ENCODE data around the gene PRDX5.

PRDX5 gene

GRCh38 chr11:64349404-64349803 is 31.5 kb downstream of the PRDX5 start:
- no peak for DNase-seq

GRCh38 chr11:64351136-64351631 is 33.3 kb downstream of the PRDX5 start:
- no peak for DNase-seq

- DNase-seq = no peak
These were observed 34.4 kb downstream of the PRDX5 start for GRCh38 chr11:64352099-64352994.

- DNase-seq = no peak
These were observed 35.2 kb downstream of the PRDX5 start for GRCh38 chr11:64352995-64353714.

- DNase-seq = no peak
These were observed 36.0 kb downstream of the PRDX5 start for GRCh38 chr11:64353715-64354506.

- no peak for DNase-seq
These were observed 37.4 kb downstream of the PRDX5 start for GRCh38 chr11:64355078-64355940.

GRCh38 chr11:64356498-64357411 is 38.8 kb downstream of the PRDX5 start:
- no peak for DNase-seq

- no peak for DNase-seq
These were observed 39.5 kb downstream of the PRDX5 start for GRCh38 chr11:64357446-64357845.

GRCh38 chr11:64357904-64358535 is 40.1 kb downstream of the PRDX5 start:
- no peak for DNase-seq

- no peak for DNase-seq
These were observed 40.6 kb downstream of the PRDX5 start for GRCh38 chr11:64358536-64358906.

- no peak for DNase-seq
These were observed 41.2 kb downstream of the PRDX5 start, which contains the start of gene RPS6KA4 for GRCh38 chr11:64358907-64359711. Gene RPS6KA4 (plus strand): TSS chr11:64359162. CDS start chr11:64359236, 74 bp downstream.

- no peak for DNase-seq
These were observed 42.0 kb downstream of the PRDX5 start for GRCh38 chr11:64359712-64360445.

GRCh38 chr11:64360448-64360921 is 42.6 kb downstream of the PRDX5 start:
- DNase-seq = no peak

- DNase-seq = no peak
These were observed 43.7 kb downstream of the PRDX5 start for GRCh38 chr11:64361659-64362058.

GRCh38 chr11:64362339-64362738 is 44.4 kb downstream of the PRDX5 start:
- no peak for DNase-seq

- DNase-seq = no peak
These were observed 46.5 kb downstream of the PRDX5 start for GRCh38 chr11:64364435-64364834.

GRCh38 chr11:64364911-64365310 is 47.0 kb downstream of the PRDX5 start:
- DNase-seq = no peak

- no peak for DNase-seq
These were observed 48.8 kb downstream of the PRDX5 start for GRCh38 chr11:64366751-64367150.

Data from NCI-H2029 treated with DMSO at 0.1 percent for 48 hours (cell line).